Activated naive CD8-positive, alpha-beta T cell treated with anti-CD3 and anti-CD28 coated beads, Interleukin-2, amount 50 U/mL, for 16 hours (primary cell): ENCODE data around the gene RAP1A.
"Not testable (repeated sequence)": the region's sequence is repeated elsewhere in the genome, so short reads cannot be mapped to it uniquely, and the experiment has no call there.

ENCODE experiments used
- DNase-seq: peaks from one replicate; pipeline ENCODE4 v3.0.0-alpha.2; 2020; ENCODE audit warnings: low read depth, low spot score

RAP1A gene

DNA sequence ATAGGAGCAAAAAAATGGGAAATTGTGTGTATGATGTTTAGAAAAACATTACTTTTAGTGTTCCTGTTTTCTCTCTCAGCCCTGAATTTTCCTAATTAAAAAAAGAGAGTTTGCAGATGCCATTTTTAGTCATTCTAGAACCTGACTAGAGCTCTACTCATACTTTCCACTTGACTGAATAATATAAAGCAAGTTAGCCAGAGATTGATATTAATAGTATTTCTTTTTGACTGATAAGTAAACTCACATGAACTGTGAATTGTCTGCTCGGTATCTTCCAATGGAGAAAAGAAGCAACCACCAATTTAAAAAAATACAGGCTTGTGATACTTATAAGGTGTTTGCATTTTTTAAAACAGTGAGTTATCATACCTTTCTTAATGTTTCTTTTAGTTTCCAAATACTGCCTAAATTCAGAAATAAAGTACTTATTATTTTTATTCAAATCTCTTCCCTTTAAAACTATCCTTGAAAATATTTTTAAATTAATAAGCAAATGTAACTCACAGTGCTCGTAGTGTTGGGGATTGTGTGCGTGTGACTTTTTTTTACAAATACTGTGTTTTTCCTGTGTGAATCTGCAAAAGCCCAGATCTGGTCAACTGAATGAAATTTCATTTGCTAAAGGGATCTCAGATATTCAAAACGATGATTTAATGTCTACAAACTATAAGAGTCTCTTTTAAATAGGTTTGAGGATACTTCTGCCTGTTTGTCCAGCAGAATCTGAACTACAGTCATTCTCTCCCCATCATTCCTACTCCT lies 9.8 kb downstream of the RAP1A start:
- DNase-seq: no peak

DNA sequence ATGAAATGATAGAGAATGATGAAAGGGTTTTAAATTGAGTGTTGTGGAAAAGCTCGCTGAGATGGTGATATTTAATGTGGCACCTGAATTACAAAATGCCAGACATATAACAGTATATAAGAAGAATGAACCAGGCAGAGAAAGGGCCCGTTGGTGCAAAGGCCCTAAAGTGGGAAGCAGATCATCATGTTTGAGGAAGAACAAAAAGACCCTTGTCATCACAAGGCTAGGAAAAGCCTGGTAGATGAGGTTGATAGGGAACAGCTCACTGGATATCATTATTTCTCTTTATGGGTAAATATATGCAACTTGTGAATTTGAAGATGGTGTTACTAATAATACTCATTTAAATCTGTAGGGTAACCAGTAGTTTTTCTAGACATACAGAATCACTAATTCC lies 11.0 kb downstream of the RAP1A start:
- no peak for DNase-seq

DNA sequence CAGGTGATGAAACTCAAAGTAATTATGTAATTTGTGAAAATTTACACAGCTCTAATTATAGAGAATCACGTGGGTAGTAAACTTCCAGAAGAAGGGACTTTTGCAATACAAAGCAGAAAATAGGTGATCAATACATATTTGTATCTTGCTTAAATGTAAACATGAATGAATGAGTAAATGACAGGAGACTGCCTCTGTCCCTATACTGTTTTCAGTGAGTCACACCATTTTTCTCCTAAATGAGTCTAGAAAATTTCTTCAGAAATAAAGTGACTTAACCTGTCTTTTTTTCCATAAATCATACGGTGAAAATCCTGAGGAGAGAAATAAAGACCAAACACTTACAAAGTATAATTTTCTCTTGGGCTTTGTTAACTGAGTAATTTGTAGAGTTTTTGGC lies 11.9 kb downstream of the RAP1A start:
- DNase-seq: no peak

GRCh38 chr1:111632771-111633170 lies 13.2 kb downstream of the RAP1A start:
- not testable (repeated sequence) for DNase-seq

DNA sequence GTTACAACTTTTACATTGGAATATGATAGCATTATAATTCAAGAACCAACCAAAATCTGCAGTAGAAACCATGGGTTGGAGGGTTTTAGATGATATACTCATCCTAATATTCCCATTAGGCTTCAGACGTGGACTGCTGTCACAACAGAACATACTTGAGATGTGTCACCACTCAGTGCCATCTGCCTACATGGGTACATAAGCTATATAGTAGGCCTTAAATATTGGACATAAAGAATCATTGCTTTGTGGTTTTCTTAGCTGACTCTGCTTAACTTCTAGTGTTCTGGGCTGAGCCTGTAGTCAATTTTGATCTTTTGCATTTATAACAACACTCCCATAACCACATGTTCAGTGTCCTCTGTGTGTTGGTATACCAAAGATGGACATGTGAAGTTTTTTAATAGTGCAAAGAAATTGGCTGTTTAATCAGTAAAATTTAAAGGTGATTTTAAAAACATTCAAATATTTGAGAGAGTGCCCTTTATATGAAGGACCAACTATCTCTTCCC lies 14.2 kb downstream of the RAP1A start:
- DNase-seq: no peak

DNA sequence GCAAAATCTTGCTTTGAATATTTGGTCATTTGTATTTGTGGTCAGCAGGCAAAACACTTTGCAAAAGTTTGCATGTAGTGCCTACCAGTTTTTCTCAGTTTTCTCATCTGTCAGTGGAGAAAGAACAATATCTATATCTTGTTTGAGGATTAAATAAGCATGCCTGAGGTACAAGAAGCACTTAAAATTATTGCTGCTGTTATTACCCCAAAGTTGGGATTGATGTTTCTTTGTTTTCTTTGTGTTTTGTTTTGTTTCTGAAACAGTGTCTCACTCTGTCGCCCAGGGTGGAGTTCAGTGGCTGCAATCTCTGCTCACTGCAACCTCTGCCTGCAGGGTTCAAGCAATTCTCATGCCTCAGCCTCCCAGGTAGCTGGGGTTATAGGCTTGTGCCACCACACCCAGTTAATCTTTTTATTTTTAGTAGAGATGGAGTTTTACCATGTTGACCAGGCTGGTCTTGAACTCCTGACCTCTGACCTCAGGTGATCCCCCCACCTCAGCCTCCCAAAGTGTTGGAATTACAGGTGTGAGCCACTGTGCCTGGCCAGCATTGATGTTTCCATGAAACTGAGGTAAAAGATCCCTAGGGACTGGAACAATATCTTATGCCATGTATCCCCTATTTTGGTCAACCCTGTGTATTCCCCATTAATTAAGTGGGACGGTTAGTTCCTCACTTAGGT lies 15.9 kb downstream of the RAP1A start:
- DNase-seq: no peak

GRCh38 chr1:111638320-111638719 lies 18.7 kb downstream of the RAP1A start:
- no peak for DNase-seq

- DNase-seq: no peak
Observed at GRCh38 chr1:111639602-111640198, 20.1 kb downstream of the RAP1A start.

DNA sequence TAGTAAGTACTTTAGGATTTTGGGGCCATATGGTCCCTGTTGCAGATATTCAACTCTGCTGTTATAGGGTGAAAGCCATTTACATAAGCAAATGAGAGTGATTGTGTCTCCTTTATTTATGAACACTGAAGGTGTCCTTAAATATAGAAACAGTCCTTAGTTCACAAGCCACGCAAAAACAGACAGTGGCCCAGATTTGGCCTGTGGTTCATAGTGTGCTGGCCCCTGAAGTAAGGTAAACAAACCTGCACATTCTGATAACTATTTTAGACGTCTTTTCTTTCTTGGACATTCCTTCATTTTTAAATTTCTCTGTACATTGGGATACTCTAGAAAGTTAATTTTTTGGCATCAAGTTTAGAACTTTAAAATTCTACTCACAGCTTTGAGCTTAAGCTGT lies 23.5 kb downstream of the RAP1A start:
- no peak for DNase-seq

DNA sequence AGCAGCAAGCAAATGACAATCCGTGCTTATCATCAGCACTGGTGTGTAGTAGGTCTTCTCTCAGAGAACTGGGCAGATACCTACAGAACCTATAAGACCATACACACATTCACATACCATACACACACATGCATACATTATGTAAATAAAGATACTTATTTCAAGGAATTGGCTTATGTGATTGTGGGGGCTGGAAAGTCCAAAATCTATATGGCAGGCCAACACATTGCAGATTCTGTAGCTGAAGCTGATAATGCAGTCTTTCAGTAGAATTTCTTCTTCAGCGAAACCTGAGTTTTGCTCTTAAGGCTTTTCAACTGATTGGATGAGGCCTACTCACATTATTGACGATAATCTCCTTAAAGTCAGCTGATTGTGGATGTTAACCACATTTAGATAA lies 24.1 kb downstream of the RAP1A start:
- no peak for DNase-seq

DNA sequence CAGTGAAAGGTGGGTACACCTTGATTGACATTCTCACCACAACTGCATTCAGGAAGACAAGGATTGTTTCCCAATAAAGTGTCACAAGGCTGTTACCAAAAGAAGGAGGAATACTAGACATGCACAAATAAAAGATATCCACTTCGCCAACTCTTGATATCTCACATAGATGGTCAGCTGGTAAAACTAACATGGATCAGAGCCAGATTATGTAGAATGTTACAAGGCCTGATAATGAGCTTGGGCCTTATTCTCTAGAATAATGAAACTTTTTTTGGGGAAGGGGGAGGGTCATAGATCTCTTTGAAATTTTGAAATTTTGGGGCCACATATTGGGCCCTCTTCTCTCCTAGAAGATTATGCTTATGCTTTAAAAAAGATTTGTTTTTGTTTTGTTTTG lies 24.9 kb downstream of the RAP1A start:
- no peak for DNase-seq

DNA sequence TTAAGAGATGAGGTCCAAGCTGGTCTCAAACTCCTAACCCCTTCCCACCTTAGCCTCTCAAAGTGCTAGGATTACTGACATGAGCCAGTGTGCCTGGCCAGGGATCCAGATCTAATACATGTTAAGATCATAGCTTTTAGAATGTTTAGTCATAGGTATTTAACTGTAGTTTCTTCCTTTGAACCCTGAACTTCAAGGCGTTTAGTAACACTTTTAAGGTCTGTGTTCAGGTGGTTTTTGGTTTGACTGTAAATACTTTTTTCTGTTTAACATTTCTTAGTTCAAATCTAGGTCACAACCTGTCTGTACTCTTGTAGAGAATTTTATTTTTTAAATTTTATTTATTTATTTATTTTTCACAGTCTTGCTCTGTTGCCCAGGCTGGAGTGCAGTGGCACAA lies 28.1 kb downstream of the RAP1A start:
- no peak for DNase-seq

- no peak for DNase-seq
Observed at GRCh38 chr1:111648806-111649205, 29.2 kb downstream of the RAP1A start.

GRCh38 chr1:111649227-111649626 lies 29.6 kb downstream of the RAP1A start:
- no peak for DNase-seq

DNA sequence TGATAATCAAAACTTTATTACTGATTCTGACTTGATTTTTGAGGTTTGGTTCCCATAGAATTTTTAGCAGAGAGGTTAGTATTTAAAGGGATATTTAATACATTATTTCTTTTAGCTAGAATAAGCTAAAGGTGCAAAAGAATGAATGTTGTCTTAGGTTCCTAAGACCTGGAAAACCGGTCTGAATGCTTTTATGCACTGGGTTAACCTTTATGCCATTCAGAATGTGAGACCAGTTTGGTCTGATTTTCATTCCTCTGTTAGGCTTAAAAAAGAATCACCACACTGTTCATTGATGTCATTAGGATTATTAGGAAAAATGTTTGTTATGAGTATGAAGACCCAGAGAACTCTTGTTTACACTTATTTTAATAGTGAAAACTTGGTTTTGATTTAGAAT lies 30.1 kb downstream of the RAP1A start:
- no peak for DNase-seq

- DNase-seq: no peak
Observed at GRCh38 chr1:111653709-111654108, 34.1 kb downstream of the RAP1A start.

DNA sequence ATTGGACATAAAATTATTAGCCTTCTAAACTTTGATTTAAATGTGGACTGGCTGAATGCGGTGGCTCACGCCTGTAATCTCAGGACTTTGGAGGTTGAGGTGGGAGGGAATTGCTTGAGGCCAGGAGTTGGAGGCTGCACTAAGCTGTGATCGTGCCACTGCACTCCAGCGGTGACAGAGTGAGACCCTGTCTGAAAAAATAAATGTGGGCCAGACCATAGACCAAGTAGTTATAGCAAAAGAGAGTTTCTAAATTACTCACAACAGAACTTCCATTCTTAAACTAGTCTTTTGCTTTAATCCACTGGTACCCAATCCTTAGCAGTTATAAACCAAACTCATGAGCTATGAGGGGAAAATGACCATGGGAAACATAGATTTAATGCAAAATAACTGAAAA lies 35.2 kb downstream of the RAP1A start:
- no peak for DNase-seq

DNA sequence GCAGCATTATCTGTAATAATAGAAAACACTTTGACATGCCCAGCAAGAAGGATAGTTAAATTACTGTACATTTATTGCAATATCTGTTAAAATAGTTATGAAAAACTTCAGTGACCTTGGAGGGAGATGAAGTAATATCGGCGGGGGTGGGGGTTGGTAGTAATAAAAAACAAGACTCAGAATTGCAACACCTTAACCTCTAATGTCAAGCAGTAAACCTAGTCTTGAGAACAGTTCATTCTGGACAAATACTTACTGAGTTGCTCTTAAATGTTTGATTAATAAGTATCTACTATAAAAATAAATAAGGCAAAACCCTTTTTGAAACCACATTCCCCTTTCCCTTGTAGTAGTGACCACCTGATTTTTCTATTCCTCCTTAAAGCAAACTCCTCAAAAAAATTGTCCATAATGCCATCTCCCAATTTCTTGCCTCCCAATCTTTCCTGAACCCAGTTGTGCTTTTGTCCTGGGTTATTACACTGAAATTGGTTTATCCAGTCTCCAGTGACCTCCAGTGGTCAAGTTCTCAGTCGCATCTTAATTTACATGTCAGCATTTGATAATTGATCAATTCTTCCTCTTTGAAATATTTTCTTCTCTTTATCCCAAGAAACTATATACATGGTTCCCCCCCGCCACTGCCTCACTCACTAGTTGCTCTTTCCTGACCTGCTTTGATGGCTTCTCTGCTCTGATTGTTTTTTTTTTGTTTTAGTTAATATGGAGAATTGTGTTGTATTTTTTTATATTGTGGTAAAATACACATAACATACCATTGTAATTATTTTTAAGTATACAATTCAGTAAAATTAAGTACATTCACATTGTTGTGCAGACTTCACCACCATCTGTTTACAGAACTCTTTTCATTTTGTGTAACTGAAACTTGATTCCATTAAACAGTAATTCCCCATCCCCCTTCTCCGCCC lies 36.8 kb downstream of the RAP1A start:
- DNase-seq: no peak

DNA sequence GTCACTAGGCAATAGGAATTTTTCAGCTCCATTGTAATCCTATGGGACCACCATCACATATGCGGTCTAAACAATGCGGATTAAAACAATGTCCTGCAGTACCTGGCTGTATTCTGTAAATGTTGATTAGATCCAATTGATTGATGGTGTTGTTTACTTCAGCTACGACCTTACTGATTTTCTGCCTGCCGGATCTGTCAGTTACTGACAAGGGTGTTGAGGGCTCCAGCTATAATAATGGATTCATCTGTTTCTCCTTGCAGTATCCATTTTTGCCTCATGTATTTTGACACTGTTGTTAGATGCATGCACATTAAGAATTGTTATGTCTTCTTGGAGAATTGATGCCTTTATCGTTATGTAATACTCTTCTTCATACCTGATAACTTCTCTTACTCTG lies 39.0 kb downstream of the RAP1A start:
- no peak for DNase-seq

DNA sequence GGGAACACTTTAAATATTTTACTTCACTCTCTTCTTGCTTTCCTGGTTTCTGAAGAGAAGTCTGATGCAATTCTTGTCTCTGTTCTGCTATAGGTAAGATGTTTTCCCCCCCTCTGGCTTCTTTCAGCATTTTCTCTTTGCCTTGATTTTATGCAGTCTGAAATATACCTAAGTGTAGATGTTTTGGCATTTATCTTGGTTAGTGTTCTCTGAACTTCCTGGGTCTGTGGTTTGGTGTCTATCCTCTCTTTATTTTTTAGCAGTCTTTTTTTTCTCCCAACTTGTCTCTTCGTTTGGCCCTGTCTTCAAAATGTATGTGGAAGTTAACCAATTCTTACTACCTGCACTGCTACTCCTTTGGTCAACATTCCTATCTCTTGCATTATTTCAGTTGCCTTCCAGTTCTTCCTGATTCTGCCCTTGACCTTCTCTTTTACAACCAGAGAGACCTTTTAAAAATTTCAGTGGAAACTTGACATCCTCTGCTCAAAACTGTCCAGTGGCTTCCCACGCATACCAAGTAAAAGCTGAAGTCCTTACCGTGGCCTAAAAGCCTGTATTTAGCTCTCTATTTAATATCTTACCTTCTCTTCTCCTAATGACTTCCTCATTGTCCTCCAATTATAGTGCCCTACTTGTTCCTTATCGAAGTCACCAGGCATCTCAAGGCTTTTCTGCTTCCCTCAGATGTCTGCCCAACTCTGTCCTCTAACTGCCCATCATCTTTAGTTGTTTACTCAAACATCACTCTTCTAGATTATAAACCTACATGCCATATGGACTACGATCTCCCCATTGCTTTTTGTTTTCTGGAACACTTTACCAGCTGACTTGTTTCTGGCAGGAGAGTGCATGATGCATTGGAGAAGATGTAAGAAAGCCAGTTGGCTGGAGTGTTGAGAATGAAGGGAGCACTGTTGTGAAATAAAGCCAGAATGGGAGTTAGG lies 40.9 kb downstream of the RAP1A start:
- DNase-seq: no peak

- DNase-seq: no peak
Observed at GRCh38 chr1:111664652-111665051, 45.1 kb downstream of the RAP1A start.
